ENCODE results near the gene CHCHD6.

- no peak for TF ChIP-seq CTCF (IDR thresholded peaks at IDR 0.05)
- no peak for TF ChIP-seq POLR2A (IDR thresholded peaks at IDR 0.05)
These were observed 177.8 kb downstream of the CHCHD6 start for GRCh38 chr3:126881861-126882260.
